H1 (cell line): ENCODE data around the gene MYOM3. TPM values are rescaled to one million over a fixed set of nuclear protein-coding genes. Genes with fewer than 3 reads are reported as not detected.

ENCODE experiments used
- CTCF ChIA-PET: fragments of 300-600 bp; sonication (Branson Sonifier 250); formaldehyde crosslinking; loops from one replicate; lab custom pipeline; 2021; ENCODE audit not compliant: partially characterized antibody; lab: Charles Lee
- POLR2A ChIA-PET: fragments of 300-600 bp; sonication (Branson Sonifier 250); formaldehyde crosslinking; loops from one replicate; lab custom pipeline; 2021; ENCODE audit warnings: inconsistent platforms; ENCODE audit not compliant: partially characterized antibody; lab: Charles Lee
- DNase-seq, 2 experiments: peaks; one replicate each; pipeline versions ENCODE4 v3.0.0 to v3.0.0-alpha.2; 2010 to 2022; ENCODE audit warnings: low spot score in 2 of 2, low read depth in 1 of 2, mixed read lengths in 1 of 2
- FAIRE-seq: peaks from 2 replicates; lab custom pipeline; 2011; peaks lifted over from hg19 to GRCh38; lab: Jason Lieb, UNC
- H2AFZ ChIP-seq: 2 replicates; pipeline ENCODE4 v1.8.1; 2012; ENCODE audit warnings: low read length, inconsistent platforms
- H2AK5ac ChIP-seq: 2 replicates; pipeline ENCODE4 v1.6.1; 2013; ENCODE audit warnings: low read depth, low read length
- H2BK120ac ChIP-seq: replicated peaks from 2 replicates; pipeline ENCODE3; 2013; ENCODE audit warnings: low read depth, low read length, inconsistent platforms
- H2BK12ac ChIP-seq: 2 replicates; pipeline ENCODE4 v1.6.1; 2013; ENCODE audit warnings: low read depth, low read length
- H2BK15ac ChIP-seq: 2 replicates; pipeline ENCODE4 v1.6.1; 2013; ENCODE audit warnings: low read length
- H2BK20ac ChIP-seq: 2 replicates; pipeline ENCODE4 v1.6.1; 2013; ENCODE audit warnings: low read length
- H2BK5ac ChIP-seq: 2 replicates; pipeline ENCODE4 v1.6.1; 2013; ENCODE audit warnings: low read depth, low read length
- H3K14ac ChIP-seq: 2 replicates; pipeline ENCODE4 v1.6.1; 2013; ENCODE audit warnings: inconsistent platforms; ENCODE audit not compliant: insufficient read length
- H3K18ac ChIP-seq: 2 replicates; pipeline ENCODE4 v1.6.1; 2013; ENCODE audit warnings: low read length; ENCODE audit errors: extremely low read depth
- H3K23ac ChIP-seq: 2 replicates; pipeline ENCODE4 v1.6.1; 2013; ENCODE audit warnings: inconsistent platforms; ENCODE audit not compliant: insufficient read length
- H3K23me2 ChIP-seq: 2 replicates; pipeline ENCODE4 v1.6.1; 2013; ENCODE audit warnings: low read depth, low read length
- H3K27ac ChIP-seq: 2 replicates; pipeline ENCODE4 v1.6.1; 2011; ENCODE audit warnings: low read depth, low read length, inconsistent platforms
- H3K27me3 ChIP-seq, 4 experiments: replicated peaks in 1 of 4; 1 replicate in 1 of 4; 2 replicates in 3 of 4; pipeline versions ENCODE4 v1.6.1 to v1.8.1; 2011 to 2013; ENCODE audit warnings: low read length in 3 of 4, mild to moderate bottlenecking in 3 of 4, inconsistent platforms in 2 of 4, mixed read lengths in 2 of 4, moderate library complexity in 1 of 4; ENCODE audit not compliant: control insufficient read depth in 3 of 4, insufficient read depth in 3 of 4; ENCODE audit errors: extremely low read depth in 1 of 4
- H3K36me3 ChIP-seq, 4 experiments: 2 replicates each; pipeline versions ENCODE4 v1.6.1 to v1.8.1; 2011 to 2013; ENCODE audit warnings: mild to moderate bottlenecking in 4 of 4, low read length in 3 of 4, moderate library complexity in 2 of 4, control low read depth in 1 of 4, inconsistent platforms in 1 of 4; ENCODE audit not compliant: insufficient read depth in 4 of 4, control insufficient read depth in 2 of 4
- H3K4ac ChIP-seq: replicated peaks from 2 replicates; pipeline ENCODE3; 2013; ENCODE audit warnings: low read length, low read depth, mixed read lengths, inconsistent platforms; ENCODE audit not compliant: insufficient read length
- H3K4me1 ChIP-seq, 4 experiments: replicated peaks in 1 of 4; 1 replicate in 1 of 4; 2 replicates in 3 of 4; pipeline versions ENCODE4 v1.6.1 to v1.8.1; 2011 to 2013; ENCODE audit warnings: low read length in 3 of 4, inconsistent platforms in 2 of 4, mixed read lengths in 1 of 4; ENCODE audit not compliant: insufficient read depth in 4 of 4, control insufficient read depth in 3 of 4
- H3K4me2 ChIP-seq, 2 experiments: 2 replicates each; pipeline versions ENCODE4 v1.6.1 to v1.8.1; 2011 to 2013; ENCODE audit warnings: low read depth in 2 of 2, low read length in 2 of 2, control low read depth in 1 of 2, inconsistent platforms in 1 of 2, mild to moderate bottlenecking in 1 of 2; ENCODE audit not compliant: insufficient read depth in 1 of 2
- H3K4me3 ChIP-seq, 4 experiments: fragments of 200-600, 300-600 bp in 1 of 4; sonication (generic), shearing (Covaris generic), sonication (Bioruptor Twin) in 1 of 4; 2 replicates each; pipeline versions ENCODE4 v1.5.1 to v1.8.1; 2011 to 2016; ENCODE audit warnings: low read length in 4 of 4, low read depth in 3 of 4, control low read depth in 2 of 4, inconsistent platforms in 2 of 4, mild to moderate bottlenecking in 2 of 4, mixed read lengths in 1 of 4, moderate library complexity in 1 of 4; ENCODE audit not compliant: insufficient read depth in 2 of 4; ENCODE audit errors: extremely low read depth in 1 of 4
- H3K56ac ChIP-seq: replicated peaks from 2 replicates; pipeline ENCODE3; 2013; ENCODE audit warnings: low read depth, mild to moderate bottlenecking, mixed read lengths, low read length, inconsistent platforms; ENCODE audit not compliant: insufficient read length
- H3K79me1 ChIP-seq: 2 replicates; pipeline ENCODE4 v1.6.1; 2013; ENCODE audit warnings: low read depth, low read length, control low read depth
- H3K79me2 ChIP-seq, 2 experiments: 2 replicates each; pipeline versions ENCODE4 v1.6.1 to v1.8.1; 2012 to 2013; ENCODE audit warnings: low read length in 2 of 2, mild to moderate bottlenecking in 2 of 2, inconsistent platforms in 1 of 2; ENCODE audit not compliant: insufficient read depth in 2 of 2, control insufficient read depth in 1 of 2
- H3K9ac ChIP-seq, 4 experiments: replicated peaks in 1 of 4; 1 replicate in 1 of 4; 2 replicates in 3 of 4; pipeline versions ENCODE4 v1.6.1 to v1.8.1; 2011 to 2013; ENCODE audit warnings: low read depth in 3 of 4, low read length in 3 of 4, control low read depth in 2 of 4, mild to moderate bottlenecking in 2 of 4, moderate library complexity in 2 of 4, inconsistent platforms in 1 of 4; ENCODE audit errors: extremely low read depth in 1 of 4
- H3K9me3 ChIP-seq, 2 experiments: 2 replicates each; pipeline versions ENCODE4 v1.6.1 to v1.8.1; 2012 to 2013; ENCODE audit warnings: mild to moderate bottlenecking in 2 of 2, moderate library complexity in 2 of 2, control low read depth in 1 of 2, inconsistent platforms in 1 of 2, low read depth in 1 of 2, low read length in 1 of 2, mixed read lengths in 1 of 2; ENCODE audit not compliant: insufficient read depth in 2 of 2
- H4K20me1 ChIP-seq, 2 experiments: replicated peaks in 1 of 2; 2 replicates each; pipeline versions ENCODE3 to v1.8.1; 2011 to 2013; ENCODE audit warnings: inconsistent platforms in 2 of 2, low read length in 2 of 2, mild to moderate bottlenecking in 1 of 2; ENCODE audit not compliant: insufficient read depth in 2 of 2, control insufficient read depth in 1 of 2
- H4K5ac ChIP-seq: 2 replicates; pipeline ENCODE4 v1.6.1; 2013; ENCODE audit warnings: low read length, low read depth, mixed read lengths, inconsistent platforms; ENCODE audit not compliant: insufficient read length
- H4K8ac ChIP-seq: 2 replicates; pipeline ENCODE4 v1.8.0; 2013; ENCODE audit warnings: mild to moderate bottlenecking, moderate library complexity, low read length, inconsistent platforms; ENCODE audit not compliant: insufficient read depth; ENCODE audit errors: extremely low read depth
- H4K91ac ChIP-seq: replicated peaks from 2 replicates; pipeline ENCODE3; 2013; ENCODE audit warnings: low read length, mixed read lengths, inconsistent platforms; ENCODE audit not compliant: insufficient read length
- CBX5 ChIP-seq: fragments of 300-800, 300-1000 bp; sonication (generic); IDR thresholded peaks from 2 replicates; pipeline ENCODE4 v1.7.1; 2016; ENCODE audit warnings: antibody characterized with exemption, low read length, low read depth
- CHD1 ChIP-seq: IDR thresholded peaks from 2 replicates; pipeline ENCODE4 v1.6.1; 2012; ENCODE audit warnings: low read depth, low read length, improper control_type of control experiment
- EGR1 ChIP-seq: IDR thresholded peaks from 2 replicates; pipeline ENCODE4 v1.6.1; 2011; ENCODE audit warnings: low read depth, low read length, borderline replicate concordance
- EP300 ChIP-seq, 2 experiments: IDR thresholded peaks; 1 replicate in 1 of 2; 2 replicates in 1 of 2; pipeline ENCODE4 v1.6.1; 2011 to 2012; ENCODE audit warnings: low read depth in 2 of 2, low read length in 2 of 2, mild to moderate bottlenecking in 2 of 2, borderline replicate concordance in 1 of 2, inconsistent platforms in 1 of 2, moderate library complexity in 1 of 2
- JUN ChIP-seq: IDR thresholded peaks from 2 replicates; pipeline ENCODE4 v1.6.1; 2011; ENCODE audit warnings: low read depth, mild to moderate bottlenecking, improper control_type of control experiment, low read length
- NRF1 ChIP-seq: IDR thresholded peaks from 2 replicates; pipeline ENCODE4 v1.6.1; 2011; ENCODE audit warnings: mild to moderate bottlenecking, low read depth, low read length, improper control_type of control experiment
- POLR2A ChIP-seq, 2 experiments: IDR thresholded peaks; 1 replicate in 1 of 2; 2 replicates in 1 of 2; pipeline ENCODE4 v1.6.1; 2011; ENCODE audit warnings: low read depth in 2 of 2, low read length in 2 of 2, mild to moderate bottlenecking in 2 of 2; ENCODE audit errors: control extremely low read depth in 1 of 2
- POU5F1 ChIP-seq: IDR thresholded peaks from 2 replicates; pipeline ENCODE4 v1.6.1; 2011; ENCODE audit warnings: low read depth, mild to moderate bottlenecking, low read length, moderate library complexity
- RXRA ChIP-seq: IDR thresholded peaks from 2 replicates; pipeline ENCODE4 v1.6.1; 2011; ENCODE audit warnings: low read depth, mild to moderate bottlenecking, low read length, moderate library complexity; ENCODE audit not compliant: insufficient read depth
- SAP30 ChIP-seq: fragments of 300-600 bp; sonication (generic); IDR thresholded peaks from 2 replicates; pipeline ENCODE4 v1.7.1; 2012; ENCODE audit warnings: low read length, moderate library complexity, mild to moderate bottlenecking, inconsistent platforms; ENCODE audit not compliant: insufficient read depth, insufficient replicate concordance
- SIRT6 ChIP-seq: IDR thresholded peaks from one replicate; pipeline ENCODE4 v1.7.1; 2012; ENCODE audit warnings: low read length, inconsistent platforms
- SRF ChIP-seq: IDR thresholded peaks from 2 replicates; pipeline ENCODE4 v1.6.1; 2011; ENCODE audit warnings: mild to moderate bottlenecking, low read depth, low read length, moderate library complexity
- TCF12 ChIP-seq: IDR thresholded peaks from 2 replicates; pipeline ENCODE4 v1.6.1; 2011; ENCODE audit warnings: low read depth, mild to moderate bottlenecking, low read length
- YY1 ChIP-seq: IDR thresholded peaks from 2 replicates; pipeline ENCODE4 v1.6.1; 2011; ENCODE audit warnings: low read depth, mild to moderate bottlenecking, low read length
- ZNF274 ChIP-seq: IDR thresholded peaks from 2 replicates; pipeline ENCODE4 v1.7.0; 2012; ENCODE audit warnings: low read length, borderline replicate concordance; ENCODE audit errors: extremely low read depth
- WGBS, 2 experiments: shearing (Covaris generic) in 1 of 2; methylation state at CpG; one replicate each; pipeline versions ENCODE4 v1.1.6 to v1.1.7; 2013 to 2015; ENCODE audit warnings: low lambda C conversion rate in 2 of 2, mixed read lengths in 2 of 2, inconsistent platforms in 1 of 2, low coverage in 1 of 2, missing lambda C conversion rate in 1 of 2; ENCODE audit not compliant: insufficient replicate concordance in 2 of 2, insufficient coverage in 1 of 2, insufficient read length in 1 of 2; ENCODE audit errors: extremely low coverage in 1 of 2, missing lambda C conversion rate in 1 of 2; 5-methylcytosine and 5-hydroxymethylcytosine counted together
- polyA plus RNA-seq, 7 experiments: library from polyadenylated mRNA; depleted of rRNA in 3 of 7; stranded (reverse) in 5 of 7; unstranded in 2 of 7; fragments of >200 nt in 5 of 7; fragments of 200-250 nt in 2 of 7; gene quantifications; 1 replicate in 5 of 7; 2 replicates in 1 of 7; 4 replicates in 1 of 7; pipeline versions ENCODE4 v1.2.1 to v1.2.3, GENCODE V29; 2011 to 2013; ENCODE audit warnings: missing spikeins in 2 of 7, mixed read lengths in 2 of 7
- total RNA-seq: library from RNA; stranded (reverse); fragmentation: NEBNext Ultra II Directional; extraction: Animal tissue kit (Norgen Biotek cat#: 25700); gene quantifications from 2 replicates; pipeline ENCODE4 v1.2.1, GENCODE V29; 2021

Gene MYOM3
- total and polyA plus RNA-seq, 2 of the 8 experiments (the other 6 are each of a cell fraction or from before 2014, with no cell fraction given), result 0.08 to 0.09 TPM

DNA sequence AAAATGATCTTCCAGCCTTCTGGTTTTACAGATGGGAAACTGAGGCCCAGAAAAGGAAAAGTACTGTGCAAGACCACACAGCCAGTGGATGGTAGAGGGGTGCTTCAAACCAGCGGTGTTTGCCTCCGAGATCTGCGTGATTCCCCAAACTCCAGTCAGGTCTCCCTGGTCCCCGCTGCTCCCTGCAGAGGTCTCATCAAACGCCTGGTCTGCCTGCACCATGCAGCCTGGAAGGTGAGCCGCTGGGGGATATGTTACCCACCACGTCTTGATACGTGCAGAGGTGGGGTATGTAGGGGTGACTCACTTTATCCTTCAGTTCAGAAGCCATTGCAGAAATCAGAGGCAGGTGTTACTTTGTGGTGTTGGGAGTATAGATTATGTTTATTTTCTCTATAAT is 56.3 kb downstream of the MYOM3 start:
- no peaks in the 10 kb centered on the region for H3K23me2 ChIP-seq
- no peaks in the 10 kb centered on the region for H3K79me1 ChIP-seq
- H4K5ac ChIP-seq, result no peak overlapping the region
- H3K27ac ChIP-seq, result no peak overlapping the region
- no peak overlapping the region for H2AFZ ChIP-seq
- DNase-seq, result no peak
- H2BK20ac ChIP-seq, result no peak overlapping the region
- no peaks in the 10 kb centered on the region for H3K36me3 ChIP-seq
- H2AK5ac ChIP-seq, result no peak overlapping the region
- H3K4ac ChIP-seq, result no peak overlapping the region
- no peak overlapping the region for H4K8ac ChIP-seq
- POLR2A ChIA-PET, result no interaction called here
- no peak overlapping the region for H2BK120ac ChIP-seq
- no peak overlapping the region for H3K9ac ChIP-seq
- H2BK5ac ChIP-seq, result no peak overlapping the region
- H2BK15ac ChIP-seq, result no peak overlapping the region
- no peaks in the 10 kb centered on the region for H3K27me3 ChIP-seq
- 78% methylated on average over 8 of the region's 8 CpGs; no CpG with 5 or more reads in 1 of the 2 experiments for WGBS, 2 experiments
- FAIRE-seq, result no peak
- CTCF ChIA-PET, result interaction anchor here (0.7 kb wide), 1 partner anchor 37 kb away, joined by 3 read pairs; no protein-coding TSS in a partner anchor
- no peaks in the 10 kb centered on the region for H4K20me1 ChIP-seq
- no peak overlapping the region for H3K4me2 ChIP-seq
- no peak overlapping the region for H3K56ac ChIP-seq
- no peaks in the 10 kb centered on the region for H3K4me1 ChIP-seq
- no peak overlapping the region for H3K14ac ChIP-seq
- H3K79me2 ChIP-seq, result no peaks in the 10 kb centered on the region
- H3K23ac ChIP-seq, result no peak overlapping the region
- H2BK12ac ChIP-seq, result no peak overlapping the region
- H3K9me3 ChIP-seq, result no peaks in the 10 kb centered on the region
- no peak for TF ChIP-seq POU5F1
- TF ChIP-seq CBX5, result no peak
- TF ChIP-seq SAP30, result no peak
- no peak for TF ChIP-seq ZNF274
- no peak for TF ChIP-seq RXRA
- TF ChIP-seq YY1, result no peak
- no peak for TF ChIP-seq NRF1
- TF ChIP-seq CHD1, result no peak
- TF ChIP-seq SIRT6, result no peak
- no peak for TF ChIP-seq EGR1
- no peak for TF ChIP-seq SRF
- no peak for TF ChIP-seq TCF12
- TF ChIP-seq POLR2A (IDR thresholded peaks at IDR 0.05; ENCODE audit: control extremely low read depth in 1 of 2, low read depth in 2 of 2, low read length in 2 of 2), result no peak
- TF ChIP-seq JUN, result no peak
- TF ChIP-seq EP300 (IDR thresholded peaks at IDR 0.05; ENCODE audit: borderline replicate concordance in 1 of 2, low read depth in 2 of 2, low read length in 2 of 2), result no peak
- H4K91ac ChIP-seq, result no peak overlapping the region
- H3K18ac ChIP-seq, result no peak overlapping the region
- H3K4me3 ChIP-seq, result no peak overlapping the region
